RWPE2 (cell line): ENCODE measurements around the gene COL1A1.

Source experiments
- ATAC-seq: fragments of 200-7000 bp; cut with Tn5 transposase; 3 replicates; pipeline ENCODE4 v1.9.1; 2021; ENCODE audit warnings: low read depth
- DNase-seq: peaks from one replicate; pipeline ENCODE4 v3.0.0-alpha.2; 2020; ENCODE audit warnings: low spot score
- H3K27ac ChIP-seq: fragments of 450-650 bp; 2 replicates; pipeline ENCODE4 v1.5.1; 2017; ENCODE audit warnings: mild to moderate bottlenecking; ENCODE audit not compliant: poor library complexity, severe bottlenecking
- H3K27me3 ChIP-seq: fragments of 250-450 bp; sonication (Bioruptor Pico); 2 replicates; pipeline ENCODE4 v1.5.1; 2021; ENCODE audit warnings: mild to moderate bottlenecking, moderate library complexity; ENCODE audit not compliant: insufficient read depth, poor library complexity, severe bottlenecking
- H3K36me3 ChIP-seq: fragments of 250-450 bp; sonication (Bioruptor Pico); 2 replicates; pipeline ENCODE4 v1.5.1; 2020; ENCODE audit warnings: low read depth, mild to moderate bottlenecking, moderate library complexity
- H3K4me1 ChIP-seq: fragments of 250-450 bp; sonication (Bioruptor Pico); 2 replicates; pipeline ENCODE4 v1.5.1; 2021; ENCODE audit warnings: mild to moderate bottlenecking, moderate library complexity; ENCODE audit not compliant: insufficient read depth, poor library complexity, severe bottlenecking
- H3K4me3 ChIP-seq: fragments of 250-450 bp; sonication (Bioruptor Pico); 2 replicates; pipeline ENCODE4 v1.5.1; 2021; ENCODE audit warnings: mild to moderate bottlenecking, moderate library complexity; ENCODE audit not compliant: severe bottlenecking
- H3K9me3 ChIP-seq: fragments of 250-450 bp; sonication (Bioruptor Pico); 2 replicates; pipeline ENCODE4 v1.5.1; 2021; ENCODE audit warnings: mild to moderate bottlenecking, moderate library complexity; ENCODE audit not compliant: severe bottlenecking
- CTCF ChIP-seq: fragments of 450-650 bp; IDR thresholded peaks from one replicate; pipeline ENCODE4 v1.5.1; 2017; ENCODE audit warnings: mild to moderate bottlenecking, moderate library complexity; ENCODE audit not compliant: poor library complexity, severe bottlenecking

Gene COL1A1

GRCh38 chr17:50196826-50197225 is 4.6 kb downstream of the COL1A1 start:
- Histone ChIP-seq H3K4me3 (no peak overlapping the region), H3K27me3 (no peaks in the 10 kb centered on the region), H3K9me3 (no peaks in the 10 kb centered on the region), H3K4me1 (peaks cover 4% of the 10 kb centered on the region), H3K36me3 (peaks cover 13% of the 10 kb centered on the region; the same call in 1 of the 2 replicates), H3K27ac (no peak overlapping the region)
- ATAC-seq (no peak), DNase-seq (no peak)
- no peak for TF ChIP-seq CTCF

DNA sequence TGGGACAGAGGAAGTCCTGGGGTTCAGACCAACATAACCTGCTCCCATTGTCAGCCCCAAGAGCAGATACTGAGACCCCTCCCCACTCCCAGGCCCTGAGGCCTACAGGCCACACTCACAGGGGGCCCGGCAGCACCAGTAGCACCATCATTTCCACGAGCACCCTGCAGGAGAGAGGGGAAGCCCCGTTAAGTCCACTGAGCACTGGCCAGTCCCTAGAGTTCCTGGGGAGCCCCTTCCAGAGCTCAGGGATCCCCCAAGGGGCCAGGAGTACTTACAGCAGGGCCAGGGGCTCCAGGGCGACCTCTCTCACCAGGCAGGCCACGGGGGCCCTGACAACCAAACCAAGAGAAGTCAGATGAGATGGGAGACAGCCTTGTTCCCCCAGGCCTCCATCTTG is 5.4 kb downstream of the COL1A1 start:
- Histone ChIP-seq H3K4me3 (no peak overlapping the region), H3K9me3 (no peaks in the 10 kb centered on the region), H3K27ac (no peak overlapping the region), H3K36me3 (peaks cover 13% of the 10 kb centered on the region; the same call in 1 of the 2 replicates), H3K4me1 (peaks cover 4% of the 10 kb centered on the region), H3K27me3 (no peaks in the 10 kb centered on the region)
- ATAC-seq (no peak), DNase-seq (no peak)
- no peak for TF ChIP-seq CTCF

GRCh38 chr17:50194934-50195865 is 6.2 kb downstream of the COL1A1 start:
- no peak for ATAC-seq
- no peaks in the 10 kb centered on the region for H3K9me3 ChIP-seq
- H3K4me1 ChIP-seq, result peaks cover 4% of the 10 kb centered on the region
- peaks cover 13% of the 10 kb centered on the region; the same call in 1 of the 2 replicates for H3K36me3 ChIP-seq
- TF ChIP-seq CTCF, result no peak
- no peaks in the 10 kb centered on the region for H3K27me3 ChIP-seq
- H3K4me3 ChIP-seq, result no peak overlapping the region
- DNase-seq, result no peak
- H3K27ac ChIP-seq, result no peak overlapping the region

- Histone ChIP-seq H3K36me3 (peaks cover 13% of the 10 kb centered on the region; the same call in 1 of the 2 replicates), H3K27ac (no peak overlapping the region), H3K9me3 (no peaks in the 10 kb centered on the region), H3K4me3 (no peak overlapping the region), H3K4me1 (peaks cover 4% of the 10 kb centered on the region), H3K27me3 (no peaks in the 10 kb centered on the region)
- no peak for DNase-seq
- ATAC-seq, result no peak
- no peak for TF ChIP-seq CTCF
These were observed 7.1 kb downstream of the COL1A1 start for GRCh38 chr17:50194140-50194933.
